Panc1 (cell line): ENCODE results near the gene LRFN2. TPM values are rescaled to one million over a fixed set of nuclear protein-coding genes. Genes with fewer than 3 reads are reported as not detected.

ENCODE experiments used
- ATAC-seq: fragments of 200-7000 bp; cut with Tn5 transposase; 2 replicates; pipeline ENCODE4 v1.9.1; 2020; ENCODE audit warnings: mild to moderate bottlenecking, moderate library complexity
- BruUV-seq: library from RNA; stranded (reverse); fragments of 400-500 nt; replicated peaks from 2 replicates; lab custom pipeline; 2021; lab: Mats Ljungman, UMichigan
- CTCF ChIA-PET: fragments of 300-600 bp; sonication (Branson Sonifier 250); formaldehyde crosslinking; loops from one replicate; lab custom pipeline; 2022; ENCODE audit warnings: antibody characterized with exemption; lab: Charles Lee
- POLR2A ChIA-PET: fragments of 300-600 bp; sonication (Branson Sonifier 250); formaldehyde crosslinking; loops from one replicate; lab custom pipeline; 2022; ENCODE audit warnings: antibody characterized with exemption; lab: Charles Lee
- DNase-seq: peaks from one replicate; pipeline ENCODE4 v3.0.0-alpha.2; 2010; ENCODE audit warnings: low read depth, low spot score
- H3K27ac ChIP-seq: 2 replicates; pipeline ENCODE4 v1.5.1; 2011; ENCODE audit warnings: mild to moderate bottlenecking, low read length, inconsistent platforms
- H3K27me3 ChIP-seq: fragments of 200-500 bp; sonication (Bioruptor generic); 2 replicates; pipeline ENCODE4 v1.6.0; 2014; ENCODE audit warnings: low read length, inconsistent platforms; ENCODE audit not compliant: control insufficient read depth, insufficient read depth
- H3K36me3 ChIP-seq: fragments of 200-500 bp; sonication (Bioruptor generic); 2 replicates; pipeline ENCODE4 v1.5.1; 2014; ENCODE audit warnings: inconsistent platforms, mild to moderate bottlenecking, low read length, moderate library complexity; ENCODE audit not compliant: control insufficient read depth, insufficient read depth
- H3K4me1 ChIP-seq: 2 replicates; pipeline ENCODE4 v1.5.1; 2011; ENCODE audit warnings: inconsistent platforms, mild to moderate bottlenecking, low read length, moderate library complexity; ENCODE audit not compliant: control insufficient read depth, insufficient read depth
- H3K4me3 ChIP-seq, 2 experiments: 2 replicates each; pipeline ENCODE4 v1.5.1; 2011 to 2012; ENCODE audit warnings: low read depth in 2 of 2, low read length in 2 of 2, mild to moderate bottlenecking in 2 of 2, inconsistent platforms in 1 of 2, moderate library complexity in 1 of 2
- H3K9me3 ChIP-seq: fragments of 200-500 bp; sonication (Bioruptor generic); 2 replicates; pipeline ENCODE4 v1.5.1; 2014; ENCODE audit warnings: low read depth, mild to moderate bottlenecking, inconsistent platforms, low read length, moderate library complexity; ENCODE audit not compliant: control insufficient read depth, insufficient read depth
- CTCF ChIP-seq: fragments of 450-650 bp; IDR thresholded peaks from 2 replicates; pipeline ENCODE4 v1.5.1; 2017; ENCODE audit warnings: mild to moderate bottlenecking
- POLR2AphosphoS5 ChIP-seq: IDR thresholded peaks from 2 replicates; pipeline ENCODE4 v1.6.1; 2012; ENCODE audit warnings: mild to moderate bottlenecking, low read depth, low read length, moderate library complexity
- REST ChIP-seq, 2 experiments: IDR thresholded peaks; 2 replicates each; pipeline ENCODE4 v1.6.1; 2011 to 2012; ENCODE audit warnings: low read depth in 2 of 2, control low read depth in 1 of 2, low read length in 1 of 2, mild to moderate bottlenecking in 1 of 2, moderate library complexity in 1 of 2; ENCODE audit not compliant: insufficient read depth in 1 of 2
- SIN3A ChIP-seq: IDR thresholded peaks from 2 replicates; pipeline ENCODE4 v1.6.1; 2012; ENCODE audit warnings: low read depth, mild to moderate bottlenecking, low read length, moderate library complexity, borderline replicate concordance; ENCODE audit not compliant: insufficient read depth
- TCF7L2 ChIP-seq: IDR thresholded peaks from 2 replicates; pipeline ENCODE4 v1.6.1; 2011; ENCODE audit warnings: mild to moderate bottlenecking, low read depth, low read length, inconsistent platforms
- in situ Hi-C: cut with HindIII; loops from 2 replicates; pipeline ENCODE4 v1.10.0; 2016; ENCODE audit warnings: low sequenced_read_pairs, low pct_unique_long_range_greater_than_20kb
- intact Hi-C: fragments of 100-400 bp; cut with micrococcal nuclease; formaldehyde crosslinking; loops from one replicate; pipeline ENCODE4 v1.10.0; 2022; ENCODE audit not compliant: unreplicated experiment
- total RNA-seq: library from RNA; stranded (reverse); gene quantifications from one replicate; pipeline ENCODE4 v1.2.1, GENCODE V29; 2021; ENCODE audit not compliant: unreplicated experiment

LRFN2 gene
- total RNA-seq, 1 experiment from 2014 or later, result 0.05 TPM

- TF ChIP-seq SIN3A (no peak), POLR2AphosphoS5 (no peak), REST (IDR thresholded peaks at IDR 0.05; ENCODE audit: insufficient read depth in 1 of 2, low read depth in 2 of 2, low read length in 1 of 2) (no peak), TCF7L2 (no peak), CTCF (no peak)
- intact Hi-C loops, result no loop called here
Measured at GRCh38 chr6:40552941-40553340, 34.2 kb downstream of the LRFN2 start.

GRCh38 chr6:40551966-40552505, 35.1 kb downstream of the LRFN2 start:
- Histone ChIP-seq H3K4me1 (no peaks in the 10 kb centered on the region), H3K27ac (no peak overlapping the region), H3K27me3 (0 out of 2 replicates have a peak, but pooled peaks cover 2% of the 10 kb centered on the region), H3K4me3 (no peak overlapping the region), H3K36me3 (no peaks in the 10 kb centered on the region), H3K9me3 (no peaks in the 10 kb centered on the region)
- ATAC-seq, result no peak
- intact Hi-C loops (no loop called here), in situ Hi-C loops (no loop called here)
- TF ChIP-seq POLR2AphosphoS5 (no peak), SIN3A (no peak), CTCF (no peak), REST (IDR thresholded peaks at IDR 0.05; ENCODE audit: insufficient read depth in 1 of 2, low read depth in 2 of 2, low read length in 1 of 2) (no peak), TCF7L2 (no peak)
- DNase-seq, result no peak
- POLR2A ChIA-PET, result interaction anchor here (0.6 kb wide), 1 partner anchor 103 kb away, joined by 3 read pairs; no protein-coding TSS in a partner anchor
- no TSS peak for BruUV-seq
- CTCF ChIA-PET, result no interaction called here

More at GRCh38 chr6:40552941-40553340, 34.2 kb downstream of the LRFN2 start:
- no peaks in the 10 kb centered on the region for H3K36me3 ChIP-seq
- in situ Hi-C loops, result no loop called here
- ChIA-PET CTCF (no interaction called here), POLR2A (no interaction called here)
- H3K27me3 ChIP-seq, result 0 out of 2 replicates have a peak, but pooled peaks cover 2% of the 10 kb centered on the region
- ATAC-seq, result no peak
- H3K4me3 ChIP-seq, result no peak overlapping the region
- no peak for DNase-seq
- no TSS peak for BruUV-seq
- no peaks in the 10 kb centered on the region for H3K4me1 ChIP-seq
- H3K27ac ChIP-seq, result no peak overlapping the region
- no peaks in the 10 kb centered on the region for H3K9me3 ChIP-seq
